HCT116 (cell line): Measurements from ENCODE around the gene SYNDIG1. TPM values are rescaled to one million over a fixed set of nuclear protein-coding genes. Genes with fewer than 3 reads are reported as not detected.

Experiments used
- ATAC-seq: fragments of 200-7000 bp; cut with Tn5 transposase; 2 replicates; pipeline ENCODE4 v1.9.1; 2020; ENCODE audit warnings: mild to moderate bottlenecking, moderate library complexity
- BruUV-seq: library from RNA; stranded (reverse); fragments of 400-500 nt; replicated peaks from 2 replicates; lab custom pipeline; 2021; lab: Mats Ljungman, UMichigan
- CTCF ChIA-PET: fragments of 300-600 bp; sonication (Branson Sonifier 250); formaldehyde crosslinking; loops from one replicate; lab custom pipeline; 2021; ENCODE audit warnings: antibody characterized with exemption; lab: Charles Lee
- POLR2A ChIA-PET: fragments of 300-600, 350-600 bp; sonication (Branson Sonifier 250); formaldehyde crosslinking; loops from one replicate; lab custom pipeline; 2021; ENCODE audit warnings: antibody characterized with exemption; lab: Charles Lee
- RAD21 ChIA-PET, 2 experiments: fragments of 300-600 bp; sonication (Branson Sonifier 250); formaldehyde crosslinking; loops; one replicate each; lab custom pipeline; 2023; ENCODE audit warnings: low total read pairs in 2 of 2; ENCODE audit not compliant: uncharacterized antibody in 2 of 2, unreplicated experiment in 2 of 2, low non-redundant PET in 1 of 2; lab: Charles Lee
- DNase-seq: peaks from one replicate; pipeline ENCODE4 v3.0.0-alpha.2; 2010; ENCODE audit warnings: low read depth, low spot score
- H2AFZ ChIP-seq: fragments of 200-600 bp; shearing (Covaris generic), sonication (generic); 2 replicates; pipeline ENCODE4 v1.6.1; 2017; ENCODE audit warnings: low read depth, mixed run types, mixed read lengths, antibody characterized with exemption, low read length; ENCODE audit not compliant: poor library complexity, severe bottlenecking
- H3K27ac ChIP-seq: 2 replicates; pipeline ENCODE4 v1.5.1; 2012; ENCODE audit warnings: low read depth, low read length
- H3K27me3 ChIP-seq: fragments of 200-600 bp; sonication (generic); 2 replicates; pipeline ENCODE4 v1.6.1; 2016; ENCODE audit warnings: mixed run types, low read length, mixed read lengths; ENCODE audit not compliant: insufficient read depth
- H3K36me3 ChIP-seq, 2 experiments: fragments of 200-500 bp in 1 of 2; fragments of 200-600 bp in 1 of 2; sonication (Bioruptor generic) in 1 of 2; sonication (generic) in 1 of 2; 2 replicates each; pipeline versions ENCODE4 v1.5.1 to v1.6.1; 2014 to 2016; ENCODE audit warnings: low read length in 2 of 2, inconsistent platforms in 1 of 2, mixed read lengths in 1 of 2, mixed run types in 1 of 2; ENCODE audit not compliant: insufficient read depth in 2 of 2, control insufficient read depth in 1 of 2
- H3K4me1 ChIP-seq, 2 experiments: fragments of 200-600 bp in 1 of 2; sonication (generic) in 1 of 2; 2 replicates each; pipeline versions ENCODE4 v1.5.1 to v1.6.1; 2012 to 2017; ENCODE audit warnings: low read length in 2 of 2, inconsistent platforms in 1 of 2, mild to moderate bottlenecking in 1 of 2, mixed read lengths in 1 of 2, mixed run types in 1 of 2, moderate library complexity in 1 of 2; ENCODE audit not compliant: insufficient read depth in 2 of 2, control insufficient read depth in 1 of 2
- H3K4me2 ChIP-seq: fragments of 200-600 bp; sonication (generic); 2 replicates; pipeline ENCODE4 v1.6.1; 2017; ENCODE audit warnings: mixed run types, low read length, mixed read lengths
- H3K4me3 ChIP-seq, 2 experiments: fragments of 200-600 bp in 1 of 2; sonication (generic) in 1 of 2; replicated peaks in 1 of 2; 2 replicates each; pipeline ENCODE4 v1.5.1; 2011 to 2016; ENCODE audit warnings: low read length in 2 of 2, control low read depth in 1 of 2, low read depth in 1 of 2, mild to moderate bottlenecking in 1 of 2, mixed read lengths in 1 of 2, mixed run types in 1 of 2
- H3K79me2 ChIP-seq: fragments of 200-600 bp; sonication (generic); 2 replicates; pipeline ENCODE4 v1.6.1; 2017; ENCODE audit warnings: mild to moderate bottlenecking, mixed run types, low read length, moderate library complexity, mixed read lengths; ENCODE audit not compliant: insufficient read depth
- H3K9ac ChIP-seq: fragments of 200-600 bp; sonication (generic); 2 replicates; pipeline ENCODE4 v1.6.1; 2016; ENCODE audit warnings: low read length, mixed read lengths
- H3K9me2 ChIP-seq: fragments of 200-600 bp; sonication (generic), shearing (Covaris generic); 2 replicates; pipeline ENCODE4 v1.6.1; 2017; ENCODE audit warnings: mixed run types, mild to moderate bottlenecking, moderate library complexity; ENCODE audit not compliant: insufficient read depth
- H3K9me3 ChIP-seq, 2 experiments: fragments of 200-500 bp in 1 of 2; fragments of 200-600 bp in 1 of 2; sonication (Bioruptor generic) in 1 of 2; sonication (generic) in 1 of 2; 2 replicates each; pipeline ENCODE4 v1.6.1; 2014 to 2017; ENCODE audit warnings: low read length in 2 of 2, mixed read lengths in 2 of 2, inconsistent platforms in 1 of 2, low read depth in 1 of 2, mild to moderate bottlenecking in 1 of 2, mixed run types in 1 of 2, moderate library complexity in 1 of 2; ENCODE audit not compliant: control insufficient read depth in 1 of 2, insufficient read depth in 1 of 2
- H4K20me1 ChIP-seq: fragments of 200-600 bp; sonication (generic), shearing (Covaris generic); 2 replicates; pipeline ENCODE4 v1.6.1; 2017; ENCODE audit warnings: mixed run types, mild to moderate bottlenecking, moderate library complexity; ENCODE audit not compliant: insufficient read depth
- CBX3 ChIP-seq: IDR thresholded peaks from 2 replicates; pipeline ENCODE4 v1.6.1; 2012; ENCODE audit warnings: low read depth
- CTCF ChIP-seq, 3 experiments: fragments of 200-600 bp in 1 of 3; sonication (generic) in 1 of 3; IDR thresholded peaks in 2 of 3; conservative IDR thresholded peaks in 1 of 3; 2 replicates each; pipeline ENCODE4 v1.5.1; 2012 to 2017; ENCODE audit warnings: low read depth in 2 of 3, low read length in 2 of 3, antibody characterized with exemption in 1 of 3, borderline replicate concordance in 1 of 3, control low read depth in 1 of 3, mild to moderate bottlenecking in 1 of 3, mixed read lengths in 1 of 3, mixed run types in 1 of 3, moderate library complexity in 1 of 3; ENCODE audit not compliant: insufficient read depth in 1 of 3
- EZH2 ChIP-seq: fragments of 200-600 bp; sonication (generic); IDR thresholded peaks from 2 replicates; pipeline ENCODE4 v1.6.1; 2017; ENCODE audit warnings: antibody characterized with exemption, mixed run types
- JUND ChIP-seq: IDR thresholded peaks from 2 replicates; pipeline ENCODE4 v1.6.1; 2012
- MAX ChIP-seq: IDR thresholded peaks from 2 replicates; pipeline ENCODE4 v1.6.1; 2012
- POLR2A ChIP-seq: IDR thresholded peaks from 2 replicates; pipeline ENCODE4 v1.7.0; 2011; ENCODE audit warnings: borderline replicate concordance; ENCODE audit not compliant: insufficient read depth, insufficient read length; ENCODE audit errors: extremely low read depth
- RAD21 ChIP-seq: IDR thresholded peaks from 2 replicates; pipeline ENCODE4 v1.6.1; 2012; ENCODE audit warnings: low read depth, mild to moderate bottlenecking
- SIN3A ChIP-seq: IDR thresholded peaks from 2 replicates; pipeline ENCODE4 v1.6.1; 2012; ENCODE audit warnings: low read depth
- SP1 ChIP-seq: IDR thresholded peaks from 2 replicates; pipeline ENCODE4 v1.6.1; 2012; ENCODE audit warnings: low read depth
- SRF ChIP-seq: IDR thresholded peaks from 2 replicates; pipeline ENCODE4 v1.6.1; 2012; ENCODE audit warnings: low read depth
- TCF7L2 ChIP-seq: IDR thresholded peaks from 2 replicates; pipeline ENCODE4 v1.7.0; 2011; ENCODE audit warnings: borderline replicate concordance, inconsistent platforms; ENCODE audit not compliant: insufficient read depth, insufficient read length; ENCODE audit errors: extremely low read depth
- YY1 ChIP-seq: IDR thresholded peaks from 2 replicates; pipeline ENCODE4 v1.6.1; 2011; ENCODE audit warnings: low read length, low read depth, moderate library complexity, mild to moderate bottlenecking; ENCODE audit not compliant: insufficient replicate concordance; ENCODE audit errors: extremely low read depth
- ZBTB33 ChIP-seq: IDR thresholded peaks from 2 replicates; pipeline ENCODE4 v1.6.1; 2011; ENCODE audit warnings: mild to moderate bottlenecking, low read length, moderate library complexity; ENCODE audit not compliant: insufficient replicate concordance; ENCODE audit errors: extremely low read depth
- intact Hi-C: fragments of 100-400 bp; cut with micrococcal nuclease; formaldehyde crosslinking; loops from 2 replicates; pipeline ENCODE4 v1.10.0; 2022
- total RNA-seq: library from RNA; stranded (reverse); gene quantifications from one replicate; pipeline ENCODE4 v1.2.1, GENCODE V29; 2021; ENCODE audit not compliant: unreplicated experiment

SYNDIG1 gene
- total RNA-seq, 1 experiment from 2014 or later = not detected

- ChIA-PET RAD21 (no interaction called here), CTCF (no interaction called here), POLR2A (no interaction called here)
- no TSS peak for BruUV-seq
- Histone ChIP-seq H2AFZ (no peak overlapping the region), H3K27ac (no peak overlapping the region), H3K4me3 (no peak overlapping the region), H4K20me1 (no peaks in the 10 kb centered on the region), H3K4me1 (no peaks in the 10 kb centered on the region), H3K27me3 (peaks cover 63% of the 10 kb centered on the region), H3K4me2 (no peak overlapping the region), H3K9me3 (no peaks in the 10 kb centered on the region), H3K9ac (no peak overlapping the region), H3K79me2 (no peaks in the 10 kb centered on the region), H3K36me3 (no peaks in the 10 kb centered on the region), H3K9me2 (no peaks in the 10 kb centered on the region)
- TF ChIP-seq TCF7L2 = no peak
- no peak for TF ChIP-seq CTCF (IDR thresholded peaks at IDR 0.05 in 2 of 3, conservative IDR thresholded peaks at IDR 0.05 in 1 of 3; ENCODE audit: borderline replicate concordance in 1 of 3, insufficient read depth in 1 of 3, low read depth in 2 of 3, low read length in 2 of 3)
- TF ChIP-seq YY1 = no peak
- TF ChIP-seq EZH2 = no peak
- TF ChIP-seq RAD21 = no peak
- no peak for TF ChIP-seq ZBTB33
- no peak for TF ChIP-seq MAX
- TF ChIP-seq JUND = no peak
- no peak for TF ChIP-seq POLR2A
- TF ChIP-seq SRF = no peak
- no peak for TF ChIP-seq SIN3A
- no peak for TF ChIP-seq SP1
- no peak for TF ChIP-seq CBX3
- no peak for DNase-seq
- intact Hi-C loops = no loop called here
- ATAC-seq = no peak
These were observed 236.1 kb downstream of the SYNDIG1 start for GRCh38 chr20:24705486-24705885.
